Subcutaneous abdominal adipose tissue (tissue), 5 donors: ENCODE data around the gene COL4A1.
A peak's percentile ranks its signal among the peaks of the same experiment; 100 is the strongest.

Experiments used
- H3K27ac ChIP-seq: one replicate; pipeline ENCODE4 v1.7.0; 2013; ENCODE audit warnings: low read depth, mild to moderate bottlenecking, inconsistent platforms, low read length, moderate library complexity
- H3K27me3 ChIP-seq, 5 donors: one replicate each; pipeline ENCODE4 v1.7.0; 2013; ENCODE audit warnings: low read length in 5 of 5, inconsistent platforms in 1 of 5; ENCODE audit not compliant: control insufficient read depth in 5 of 5, insufficient read depth in 4 of 5
- H3K36me3 ChIP-seq, 5 donors: one replicate each; pipeline ENCODE4 v1.7.0; 2013; ENCODE audit warnings: low read length in 5 of 5; ENCODE audit not compliant: control insufficient read depth in 5 of 5, insufficient read depth in 5 of 5
- H3K4me1 ChIP-seq, 5 donors: one replicate each; pipeline ENCODE4 v1.7.0; 2013; ENCODE audit warnings: low read length in 5 of 5, mild to moderate bottlenecking in 3 of 5, moderate library complexity in 1 of 5; ENCODE audit not compliant: control insufficient read depth in 5 of 5, insufficient read depth in 5 of 5
- H3K4me3 ChIP-seq, 5 donors: one replicate each; pipeline ENCODE4 v1.7.0; 2013; ENCODE audit warnings: low read length in 5 of 5, low read depth in 1 of 5
- H3K9ac ChIP-seq, 5 donors: one replicate each; pipeline ENCODE4 v1.7.0; 2013; ENCODE audit warnings: low read length in 5 of 5, mild to moderate bottlenecking in 4 of 5, moderate library complexity in 3 of 5
- H3K9me3 ChIP-seq, 5 donors: one replicate each; pipeline ENCODE4 v1.7.0; 2013; ENCODE audit warnings: low read length in 5 of 5; ENCODE audit not compliant: control insufficient read depth in 5 of 5
- donor health status: healthy.
- donor health status: healthy.
- donor health status: healthy.
- donor health status: healthy.
- donor health status: healthy.

The COL4A1 gene

DNA sequence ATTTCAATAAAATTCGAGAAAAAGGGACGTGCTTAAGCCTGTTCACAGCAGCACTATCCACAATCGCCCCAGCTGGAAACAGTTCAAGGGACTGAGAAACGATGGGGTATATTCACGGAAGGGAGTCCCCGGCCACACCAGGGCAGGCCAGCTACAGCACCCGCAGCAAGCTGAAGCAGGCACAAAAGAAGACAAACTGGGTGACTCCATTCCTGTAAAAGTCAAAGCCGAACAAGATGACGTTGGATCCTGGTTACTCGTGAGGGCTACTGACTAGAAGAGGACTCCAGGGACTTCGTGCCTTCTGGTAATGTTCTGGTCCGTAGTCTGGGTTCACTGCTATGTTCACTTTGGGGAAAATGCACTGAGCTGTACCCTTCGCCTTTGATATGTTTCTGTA lies 57.6 kb downstream of the COL4A1 start:
- Histone ChIP-seq H3K9me3 (no peaks in the 10 kb centered on the region), H3K36me3 (peaks cover 0 to 36% (median 7%) of the 10 kb centered on the region in 5 donors), H3K4me1 (peaks cover 30 to 75% (median 68%) of the 10 kb centered on the region in 5 donors), H3K27me3 (no peaks in the 10 kb centered on the region), H3K27ac (peak overlapping the region; percentile 97), H3K9ac (peak overlapping the region in 4 of 5 donors; percentile 12 to 57 (median 30)), H3K4me3 (no peak overlapping the region)

DNA sequence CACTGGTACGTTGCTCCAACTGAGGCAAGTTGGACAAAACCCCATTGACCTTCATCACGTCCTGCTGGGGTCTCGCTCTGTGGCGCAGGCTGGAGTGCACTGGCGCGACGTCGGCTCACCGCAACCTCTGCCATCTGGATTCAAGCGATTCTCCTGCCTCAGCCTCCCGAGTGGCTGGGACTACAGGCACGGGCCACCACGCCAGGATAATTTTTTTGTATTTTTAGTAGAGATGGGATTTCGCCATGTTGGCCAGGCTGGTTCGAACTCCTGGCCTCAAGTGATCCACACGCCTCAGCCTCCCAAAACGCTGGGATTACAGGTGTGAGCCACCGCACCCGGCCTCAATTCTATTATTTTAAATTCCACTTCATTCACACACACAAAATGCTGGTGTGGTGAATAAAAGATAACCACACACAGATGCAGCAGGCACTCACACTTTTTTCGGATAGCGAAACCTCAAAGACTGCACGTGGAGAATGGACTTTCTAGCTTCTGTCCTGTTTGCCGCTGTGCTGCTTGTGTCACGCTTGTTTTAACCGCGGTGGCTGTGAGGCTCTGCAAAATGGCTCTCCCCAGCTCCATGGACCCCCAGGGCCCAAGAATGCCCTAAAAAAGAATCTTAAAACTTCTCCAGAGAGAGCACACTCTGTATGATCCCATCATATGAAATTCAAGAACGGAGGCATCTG lies 58.4 kb downstream of the COL4A1 start:
- peak overlapping the region in 4 of 5 donors; percentile 12 to 62 (median 48) for H3K9ac ChIP-seq
- peaks cover 0 to 36% (median 7%) of the 10 kb centered on the region in 5 donors for H3K36me3 ChIP-seq
- H3K9me3 ChIP-seq, result no peaks in the 10 kb centered on the region
- no peaks in the 10 kb centered on the region for H3K27me3 ChIP-seq
- peak overlapping the region; percentile 97 for H3K27ac ChIP-seq
- H3K4me1 ChIP-seq, result peaks cover 32 to 76% (median 73%) of the 10 kb centered on the region in 5 donors
- H3K4me3 ChIP-seq, result no peak overlapping the region

GRCh38 chr13:110246530-110246929 lies 60.4 kb downstream of the COL4A1 start:
- peak overlapping the region; percentile 97 for H3K27ac ChIP-seq

DNA sequence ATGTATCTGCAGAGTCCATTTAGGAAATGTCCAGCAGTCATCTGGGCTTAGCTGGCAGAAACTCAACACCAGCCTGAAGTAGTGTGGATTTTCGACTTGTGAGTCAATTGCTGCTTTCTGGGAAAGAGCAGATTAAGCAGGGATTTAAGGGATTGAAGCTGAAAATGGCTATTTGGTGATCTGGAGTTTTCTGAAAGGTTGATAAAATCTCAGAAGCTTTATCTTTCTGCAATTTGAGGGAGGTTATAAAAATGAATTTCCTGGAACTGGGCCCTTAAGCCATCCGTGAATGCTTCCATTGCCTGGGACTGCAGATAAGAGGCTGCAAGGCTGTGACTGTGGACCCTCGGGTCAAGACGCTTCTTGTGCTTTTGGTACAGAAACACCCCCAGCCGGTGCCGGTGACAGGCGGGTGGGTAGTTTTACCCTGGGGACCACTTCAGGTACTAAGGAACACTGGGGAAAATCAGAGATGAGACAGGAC lies 61.5 kb downstream of the COL4A1 start:
- peak overlapping the region; percentile 97 for H3K27ac ChIP-seq
- no peak overlapping the region for H3K9ac ChIP-seq
- peaks cover 0 to 35% (median 18%) of the 10 kb centered on the region in 5 donors for H3K36me3 ChIP-seq
- H3K27me3 ChIP-seq, result no peaks in the 10 kb centered on the region
- H3K9me3 ChIP-seq, result no peaks in the 10 kb centered on the region
- peaks cover 21 to 80% (median 69%) of the 10 kb centered on the region in 5 donors for H3K4me1 ChIP-seq
- H3K4me3 ChIP-seq, result no peak overlapping the region

More at GRCh38 chr13:110246530-110246929, 60.4 kb downstream of the COL4A1 start:
- H3K9ac ChIP-seq, result peak overlapping the region in 2 of 5 donors; percentile 35 to 49
- H3K36me3 ChIP-seq, result peaks cover 0 to 38% (median 12%) of the 10 kb centered on the region in 5 donors
- H3K27me3 ChIP-seq, result no peaks in the 10 kb centered on the region
- no peaks in the 10 kb centered on the region for H3K9me3 ChIP-seq
- peaks cover 32 to 83% (median 72%) of the 10 kb centered on the region in 5 donors for H3K4me1 ChIP-seq
- no peak overlapping the region for H3K4me3 ChIP-seq

- H3K27ac ChIP-seq, result peak overlapping the region; percentile 97
These were observed 62.0 kb downstream of the COL4A1 start for GRCh38 chr13:110244976-110245375.

DNA sequence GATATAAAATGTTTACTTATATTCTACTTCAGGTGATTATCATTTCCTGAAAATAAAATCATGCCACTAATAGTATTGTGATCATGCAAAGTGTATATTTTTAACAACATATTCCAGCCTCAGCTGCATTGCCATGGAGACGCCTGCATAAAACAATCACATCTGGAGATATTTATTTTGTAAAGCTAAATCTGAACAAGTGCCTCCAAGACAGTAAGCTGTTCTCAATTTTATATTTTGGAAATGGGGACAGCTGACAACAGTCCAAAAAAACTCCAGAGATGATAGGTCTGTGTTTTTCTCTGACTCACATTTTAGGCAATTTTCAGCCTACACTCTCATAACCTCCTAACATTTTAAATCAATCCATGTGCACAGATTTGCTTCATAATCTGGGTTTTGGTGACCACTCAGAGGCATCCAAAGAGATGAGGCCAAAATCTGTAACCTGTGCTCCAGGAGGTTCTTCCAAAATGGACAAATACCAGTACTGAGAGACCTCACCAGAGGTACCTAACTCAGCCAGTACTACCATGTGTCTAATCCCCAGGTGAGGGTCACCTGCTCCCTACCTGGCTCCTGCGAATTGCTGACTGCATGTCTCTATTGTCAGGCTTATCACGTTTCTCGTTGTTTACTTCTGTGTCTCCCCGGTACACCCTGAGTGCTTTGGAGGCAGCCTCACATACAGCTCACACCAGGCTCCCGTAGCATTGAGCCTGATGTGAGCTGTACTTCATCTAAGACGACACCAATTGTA lies 62.7 kb downstream of the COL4A1 start:
- Histone ChIP-seq H3K27ac (peak overlapping the region; percentile 97), H3K36me3 (peaks cover 0 to 35% (median 20%) of the 10 kb centered on the region in 5 donors), H3K27me3 (no peaks in the 10 kb centered on the region), H3K4me1 (peaks cover 20 to 81% (median 69%) of the 10 kb centered on the region in 5 donors), H3K9ac (no peak overlapping the region), H3K4me3 (peak overlapping the region in 1 of 5 donors; percentile 4), H3K9me3 (no peaks in the 10 kb centered on the region)

More at GRCh38 chr13:110244976-110245375, 62.0 kb downstream of the COL4A1 start:
- Histone ChIP-seq H3K9ac (peak overlapping the region in 1 of 5 donors; percentile 5), H3K36me3 (peaks cover 0 to 38% (median 20%) of the 10 kb centered on the region in 5 donors), H3K27me3 (no peaks in the 10 kb centered on the region), H3K4me1 (peaks cover 18 to 80% (median 69%) of the 10 kb centered on the region in 5 donors), H3K4me3 (no peak overlapping the region), H3K9me3 (no peaks in the 10 kb centered on the region)

DNA sequence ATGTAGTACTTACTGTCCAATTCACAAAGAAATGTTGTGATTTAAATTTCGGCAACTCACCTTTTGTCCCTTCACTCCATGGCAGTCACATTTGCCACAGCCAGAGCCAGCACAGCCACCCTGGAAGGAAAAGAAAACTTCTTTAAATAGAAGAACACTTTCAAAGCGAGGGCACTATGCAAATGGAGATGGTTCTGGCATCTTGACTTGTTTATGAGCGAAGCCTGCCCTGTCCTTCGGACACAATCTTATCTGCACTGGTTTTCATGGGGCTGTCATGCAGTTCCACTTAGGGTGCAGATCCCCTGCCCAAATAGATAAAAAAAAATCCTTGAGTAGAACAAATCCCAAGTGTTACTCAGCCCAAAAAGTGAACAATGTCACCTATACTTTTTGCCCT lies 64.3 kb downstream of the COL4A1 start:
- Histone ChIP-seq H3K36me3 (peaks cover 4 to 26% (median 17%) of the 10 kb centered on the region in 5 donors), H3K9ac (no peak overlapping the region), H3K27ac (peak overlapping the region; percentile 97), H3K27me3 (no peaks in the 10 kb centered on the region), H3K4me3 (no peak overlapping the region), H3K4me1 (peaks cover 19 to 82% (median 70%) of the 10 kb centered on the region in 5 donors), H3K9me3 (no peaks in the 10 kb centered on the region)

DNA sequence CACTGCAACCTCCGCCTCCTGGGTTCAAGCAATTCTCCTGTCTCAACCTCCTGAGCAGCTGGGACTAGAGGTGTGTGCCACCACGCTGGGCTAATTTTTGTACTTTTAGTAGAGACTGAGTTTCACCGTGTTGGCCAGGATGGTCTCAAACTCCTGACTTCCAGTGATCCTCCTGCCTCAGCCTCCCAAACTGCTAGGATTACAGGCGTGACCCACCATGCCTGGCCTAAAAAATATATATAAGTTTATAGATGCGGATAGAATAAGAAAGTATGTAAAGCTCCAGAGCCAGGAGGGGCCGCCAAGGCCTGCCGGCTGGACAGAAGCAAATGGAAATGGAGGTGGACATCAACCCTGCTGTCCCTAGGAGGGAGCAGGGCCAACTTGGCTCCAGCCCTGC lies 66.0 kb downstream of the COL4A1 start:
- Histone ChIP-seq H3K4me1 (peaks cover 19 to 86% (median 71%) of the 10 kb centered on the region in 5 donors), H3K4me3 (no peak overlapping the region), H3K36me3 (peaks cover 4 to 36% (median 24%) of the 10 kb centered on the region in 5 donors), H3K27me3 (no peaks in the 10 kb centered on the region), H3K27ac (peak overlapping the region; percentile 97), H3K9me3 (no peaks in the 10 kb centered on the region), H3K9ac (no peak overlapping the region)

- H3K9ac ChIP-seq, result peak overlapping the region in 1 of 5 donors; percentile 31
- peak overlapping the region; percentile 97 for H3K27ac ChIP-seq
- H3K4me3 ChIP-seq, result no peak overlapping the region
- H3K27me3 ChIP-seq, result no peaks in the 10 kb centered on the region
- H3K36me3 ChIP-seq, result peaks cover 4 to 36% (median 24%) of the 10 kb centered on the region in 5 donors
- H3K4me1 ChIP-seq, result peaks cover 19 to 81% (median 67%) of the 10 kb centered on the region in 5 donors
- H3K9me3 ChIP-seq, result no peaks in the 10 kb centered on the region
These were observed 66.6 kb downstream of the COL4A1 start for GRCh38 chr13:110240352-110240751.
